ENCODE results near the gene SLC46A3.
"Not testable (repeated sequence)": the region's sequence is repeated elsewhere in the genome, so short reads cannot be mapped to it uniquely, and the experiment has no call there.

SLC46A3 gene

DNA sequence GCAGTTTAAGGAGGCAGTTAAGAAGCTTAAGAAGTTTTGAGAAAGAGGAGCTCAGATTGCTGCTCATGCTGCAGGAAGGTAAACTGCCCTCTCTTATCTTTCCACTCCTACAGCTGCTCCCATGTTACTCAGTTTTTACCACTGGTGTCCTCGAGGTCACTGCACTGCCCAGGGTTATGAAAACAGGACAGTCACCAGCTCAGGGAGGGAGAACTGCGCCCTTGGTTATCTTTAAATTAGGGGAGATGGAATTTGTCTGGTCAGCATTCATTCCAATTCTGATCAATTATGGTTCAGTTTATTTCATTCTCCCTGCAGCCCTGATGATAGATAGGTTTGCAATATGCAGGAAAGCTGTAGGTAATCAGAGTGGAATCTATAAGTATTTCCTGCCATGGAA lies 10.8 kb upstream of the SLC46A3 start:
- no peak for DNase-seq

DNA sequence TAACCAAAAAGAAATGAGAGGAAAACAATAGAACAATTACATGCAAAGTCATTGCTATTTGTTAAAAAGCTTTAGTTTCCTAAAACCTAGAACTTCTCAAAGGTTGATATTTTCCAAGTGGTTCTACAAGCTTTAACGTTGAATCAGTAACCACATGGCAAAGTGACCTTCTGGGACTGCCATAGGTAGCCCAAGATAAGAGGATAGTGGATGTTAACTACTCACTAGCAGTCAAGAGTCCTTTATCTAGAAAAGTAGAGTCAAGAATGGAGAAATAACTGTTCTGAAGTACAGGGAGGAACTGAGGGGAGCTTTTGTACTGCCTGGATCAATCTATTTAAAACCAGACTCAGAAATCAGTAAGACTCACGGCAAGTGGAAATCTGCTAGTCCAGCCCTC lies 9.9 kb upstream of the SLC46A3 start:
- no peak for DNase-seq

DNA sequence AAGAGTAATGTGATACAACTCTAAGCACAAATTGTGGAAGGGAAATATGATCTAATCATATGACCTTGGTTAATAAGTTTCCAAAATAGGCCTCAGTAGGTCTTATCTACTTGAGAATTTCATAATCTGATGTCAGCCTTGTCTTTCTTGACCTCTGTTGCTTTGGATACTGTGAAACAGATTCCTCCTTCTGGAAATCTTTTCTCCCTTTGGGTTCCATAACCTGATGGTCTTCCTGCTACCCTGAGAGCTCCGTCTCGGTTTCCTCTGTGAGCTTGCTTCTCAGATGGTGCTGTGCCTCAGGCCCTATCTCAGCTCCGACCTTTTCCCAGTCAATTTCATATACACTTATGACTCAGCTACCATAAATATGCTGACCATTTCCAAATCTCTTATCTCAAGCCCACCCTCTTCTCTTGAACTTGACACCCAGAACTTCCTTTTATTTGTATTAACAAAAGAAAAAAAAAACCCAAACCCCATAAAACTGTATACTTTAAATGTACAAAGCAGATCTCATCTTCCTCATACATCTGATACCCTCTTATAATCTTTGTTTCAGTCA lies 6.4 kb upstream of the SLC46A3 start:
- DNase-seq = no peak

DNA sequence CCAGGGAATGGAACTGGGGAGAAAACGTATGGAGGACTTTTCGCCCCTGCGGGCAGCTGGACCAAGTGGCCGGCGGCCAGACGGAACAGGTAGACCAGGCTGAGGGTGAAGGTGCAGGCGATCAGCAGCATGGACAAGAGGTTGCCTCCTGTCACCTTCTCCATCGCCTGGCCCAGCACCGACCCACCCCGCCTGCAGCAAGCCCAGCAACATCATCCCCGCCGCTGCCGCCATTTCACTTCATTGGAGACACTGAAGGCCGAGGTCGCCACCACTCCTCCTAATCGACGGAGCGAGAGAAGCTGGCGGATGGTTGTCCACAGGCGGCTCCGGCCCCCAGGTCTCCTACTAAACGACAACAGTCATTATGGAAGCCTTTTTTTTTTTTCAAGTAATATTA lies 5.0 kb upstream of the SLC46A3 start:
- no peak for DNase-seq

DNA sequence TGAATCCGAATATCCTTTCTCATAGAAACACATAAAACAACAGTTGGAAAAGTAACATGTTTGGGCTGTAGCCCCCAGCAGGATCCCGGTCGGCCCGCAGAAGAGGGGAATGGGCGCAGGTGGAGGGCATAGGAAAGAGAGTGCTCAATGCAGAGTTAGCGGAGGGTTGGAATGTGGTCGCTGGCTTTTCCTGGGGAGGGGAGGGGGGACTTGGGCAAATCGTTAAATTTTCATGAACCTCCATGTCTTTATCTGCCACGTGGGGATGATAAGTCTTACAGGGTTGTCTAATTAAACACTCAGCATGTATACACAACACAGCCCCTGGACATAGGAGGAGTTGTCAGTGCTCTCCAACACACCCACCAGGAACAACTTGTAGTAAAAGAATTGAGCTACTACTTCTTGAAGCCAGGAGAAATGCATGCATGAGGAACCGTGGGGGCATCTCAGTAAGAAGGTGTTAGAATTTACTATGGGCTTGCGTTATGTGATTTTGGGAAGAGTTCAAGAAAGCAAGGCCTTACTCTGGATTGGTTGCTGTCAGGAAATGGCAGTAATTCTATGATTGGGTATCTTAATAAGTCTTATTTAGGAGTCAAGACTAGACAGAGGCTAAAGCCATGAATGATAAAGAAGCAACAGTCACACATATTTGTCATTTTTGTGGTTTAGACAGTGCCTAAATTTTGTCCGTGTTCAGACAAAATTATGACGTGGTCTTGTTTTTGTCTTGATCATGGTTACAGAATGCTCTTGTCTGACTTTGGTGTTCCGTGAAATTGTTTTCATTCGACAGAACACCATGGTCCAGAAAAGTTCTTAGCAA lies 671 bp upstream of the SLC46A3 start:
- no peak for DNase-seq

DNA sequence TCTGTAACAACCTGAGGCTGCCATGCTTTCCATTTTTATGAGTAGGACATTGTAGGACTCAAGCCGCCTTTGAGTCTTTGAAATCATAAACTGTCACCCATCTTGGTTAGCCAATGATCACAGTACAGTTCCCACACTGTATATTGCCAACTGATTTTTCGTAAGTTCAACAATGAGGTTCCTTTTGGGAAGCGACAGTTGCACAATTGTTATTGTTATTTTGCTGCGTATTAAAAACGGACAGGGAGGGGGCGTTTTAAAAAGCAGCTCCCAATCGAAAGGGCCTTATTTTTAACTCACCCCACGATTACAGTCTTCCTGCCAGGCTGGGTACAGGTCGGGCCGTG lies 601 bp downstream of the SLC46A3 start:
- DNase-seq = no peak

DNA sequence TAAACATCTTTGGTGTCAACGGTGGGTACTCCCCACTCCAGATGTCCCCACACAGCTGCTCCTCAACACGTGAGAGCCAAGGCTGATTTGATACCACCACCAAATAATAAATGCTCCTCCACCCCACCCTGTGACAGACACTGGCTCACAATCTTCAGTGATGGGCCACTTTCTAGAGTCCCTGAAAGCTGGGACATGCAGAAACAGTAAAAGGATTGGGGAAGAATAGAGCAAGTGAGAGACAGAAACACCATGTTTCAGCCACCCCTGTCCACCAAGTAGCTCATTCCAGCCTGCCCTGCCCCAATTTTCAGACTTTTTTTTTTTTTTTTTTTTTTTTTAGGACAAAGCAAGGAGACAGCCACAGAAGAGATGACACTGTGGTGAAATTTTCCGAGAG lies 1.6 kb downstream of the SLC46A3 start:
- DNase-seq = no peak

DNA sequence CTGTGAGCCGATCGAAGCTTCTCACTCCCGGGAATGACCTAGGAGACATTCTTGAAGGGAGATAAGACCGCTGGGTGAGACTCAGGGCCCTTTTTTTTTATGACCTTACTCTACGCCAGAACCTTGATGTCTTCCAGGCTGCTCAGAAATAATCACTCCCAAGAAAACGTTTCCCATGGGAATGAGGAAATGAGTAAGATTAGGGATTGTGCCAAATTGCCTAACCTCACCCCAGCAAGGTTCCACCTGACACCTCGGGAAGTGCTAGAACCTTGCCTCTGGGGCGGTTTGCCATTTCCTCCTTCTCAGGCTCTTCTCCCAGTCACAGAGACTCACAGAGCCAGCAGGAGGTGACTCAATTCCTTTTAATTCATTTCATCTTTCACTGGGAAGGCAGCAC lies 2.3 kb downstream of the SLC46A3 start:
- no peak for DNase-seq

DNA sequence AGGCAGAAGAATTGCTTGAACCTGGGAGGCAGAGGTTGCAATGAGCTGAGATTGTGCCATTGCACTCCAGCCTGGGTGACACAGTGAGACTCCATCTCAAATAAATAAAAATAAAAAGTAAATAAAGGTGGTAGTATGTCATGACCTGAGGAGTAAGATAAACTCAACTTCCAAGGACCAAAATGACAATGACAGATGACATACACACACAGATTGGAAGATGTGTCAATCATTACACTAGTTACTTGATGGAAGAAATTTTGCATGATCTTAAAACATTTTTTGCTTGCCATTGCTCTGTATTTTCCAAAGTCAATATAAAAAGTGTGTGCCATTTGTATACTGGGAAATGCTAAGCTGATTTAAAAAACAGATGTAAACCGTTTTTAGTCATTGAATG lies 4.1 kb downstream of the SLC46A3 start:
- DNase-seq = no peak

DNA sequence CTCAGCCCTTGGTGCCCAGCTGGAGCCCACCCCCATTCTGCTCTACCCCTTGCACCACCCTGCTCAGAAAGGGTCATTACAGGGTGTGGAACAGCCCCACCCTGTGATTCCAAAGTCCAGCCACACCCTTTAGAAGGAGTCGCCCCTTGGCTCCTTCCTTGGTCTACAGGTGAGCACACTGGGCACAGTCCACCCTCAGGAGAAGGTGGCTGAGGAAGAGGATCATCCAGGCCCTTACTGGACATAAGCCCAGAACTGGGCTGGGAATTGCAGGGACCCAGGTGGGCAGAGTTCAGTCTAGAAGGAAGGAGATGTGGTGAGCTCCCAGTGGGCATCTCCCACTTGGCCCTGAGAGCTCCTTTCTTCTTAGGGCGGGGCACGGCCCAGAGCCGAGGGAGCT lies 8.6 kb downstream of the SLC46A3 start:
- DNase-seq = no peak

DNA sequence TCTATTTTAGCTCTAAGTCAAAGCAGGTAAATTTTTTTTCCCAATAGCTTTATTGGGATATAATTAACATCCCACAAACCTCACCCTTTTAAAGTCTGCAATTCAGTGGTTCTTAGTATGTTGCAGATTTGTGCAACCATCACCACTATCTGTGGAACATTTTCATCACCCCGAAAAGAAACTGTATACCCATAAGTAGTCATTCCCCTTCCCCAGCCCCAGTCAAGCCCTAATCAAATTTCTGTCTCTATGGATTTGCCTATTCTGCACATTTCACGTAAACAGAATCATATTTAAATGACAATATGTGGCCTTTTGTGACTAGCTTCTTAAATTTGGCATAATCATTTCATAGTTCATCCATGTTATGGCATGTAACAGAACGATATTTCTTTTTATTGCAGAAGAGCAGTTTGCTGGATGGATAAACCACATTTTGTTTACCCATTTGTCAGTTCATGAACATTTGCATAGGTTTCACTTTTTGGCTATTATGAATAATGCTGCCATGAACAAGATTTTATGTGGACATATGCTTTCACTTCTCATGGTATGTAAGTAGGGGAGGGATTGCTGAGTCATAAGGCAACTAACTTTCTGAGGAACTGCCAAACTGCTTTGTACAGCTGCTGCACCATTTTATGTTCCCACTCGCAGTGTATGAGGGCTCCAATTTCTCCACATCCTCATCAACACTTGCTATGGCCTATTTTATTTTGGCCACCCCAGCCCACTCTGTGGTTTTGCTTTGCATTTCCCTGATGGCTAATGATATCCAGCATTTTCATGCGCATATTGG lies 10.9 kb downstream of the SLC46A3 start:
- peak; percentile 19 for DNase-seq

DNA sequence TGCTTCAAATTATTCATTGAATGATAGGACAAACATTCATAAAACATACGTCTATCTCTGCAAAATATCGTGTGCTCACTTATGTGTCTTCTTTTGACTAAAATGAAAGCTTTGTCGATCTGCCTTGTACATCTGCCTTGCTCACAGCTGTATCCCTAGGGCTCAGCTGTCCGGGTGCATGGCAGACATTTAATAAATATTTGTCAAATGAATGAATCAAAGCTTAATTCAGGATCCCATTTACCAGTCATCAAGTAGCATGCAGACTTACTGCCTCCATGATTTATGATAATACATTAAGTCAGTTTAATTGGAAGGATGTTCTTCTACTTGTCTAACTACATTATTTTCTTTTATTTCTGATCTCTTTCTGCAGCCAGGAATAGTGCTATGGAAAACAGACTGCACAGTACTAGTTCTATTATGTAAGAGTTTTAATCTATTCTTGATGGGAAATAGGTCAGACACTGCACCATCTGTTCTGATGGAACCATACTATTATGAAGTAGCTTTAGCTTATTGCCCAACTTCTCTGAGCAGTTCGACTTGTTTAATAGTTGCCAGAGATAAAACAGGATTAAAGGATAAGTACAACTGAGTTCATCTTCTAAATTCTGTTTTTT lies 13.2 kb downstream of the SLC46A3 start:
- no peak for DNase-seq

DNA sequence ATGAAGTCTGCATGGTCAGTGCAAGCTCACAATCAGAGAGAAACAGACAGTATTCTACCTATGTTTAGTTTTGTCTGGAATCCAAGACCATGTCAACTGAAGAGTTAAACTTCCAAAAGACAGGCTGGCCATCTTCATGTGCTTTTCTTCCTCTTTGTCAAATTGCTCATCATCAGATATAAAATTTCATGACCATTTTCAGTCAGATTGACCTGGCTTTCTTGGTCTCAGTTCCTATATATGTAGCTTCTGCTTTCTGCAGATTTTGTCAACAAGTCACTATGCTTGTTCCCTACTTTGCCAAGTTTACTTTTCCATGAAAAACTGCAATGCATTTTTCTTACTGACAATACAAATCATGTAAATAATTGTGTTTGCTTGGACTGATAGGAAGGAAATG lies 13.9 kb downstream of the SLC46A3 start:
- DNase-seq = no peak

DNA sequence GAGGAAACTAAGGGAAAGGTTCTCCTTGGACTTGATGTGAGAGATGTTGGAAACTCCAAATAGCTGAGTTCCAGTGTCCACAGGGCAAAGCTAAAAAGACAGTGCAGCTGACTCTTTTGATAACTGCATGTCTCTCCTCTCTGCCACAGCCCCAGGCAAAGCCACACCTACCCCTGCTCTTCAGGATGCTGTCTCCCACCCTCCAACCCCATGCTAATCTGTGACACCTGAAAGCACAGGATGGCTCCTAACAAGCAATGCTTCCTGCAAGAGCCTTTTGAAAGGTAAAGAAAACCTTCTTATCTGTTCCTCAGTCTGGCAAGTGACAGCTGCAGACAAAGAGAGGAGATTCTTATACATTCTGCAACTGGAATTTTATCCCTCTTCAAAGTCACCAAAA lies 14.5 kb downstream of the SLC46A3 start:
- no peak for DNase-seq

DNA sequence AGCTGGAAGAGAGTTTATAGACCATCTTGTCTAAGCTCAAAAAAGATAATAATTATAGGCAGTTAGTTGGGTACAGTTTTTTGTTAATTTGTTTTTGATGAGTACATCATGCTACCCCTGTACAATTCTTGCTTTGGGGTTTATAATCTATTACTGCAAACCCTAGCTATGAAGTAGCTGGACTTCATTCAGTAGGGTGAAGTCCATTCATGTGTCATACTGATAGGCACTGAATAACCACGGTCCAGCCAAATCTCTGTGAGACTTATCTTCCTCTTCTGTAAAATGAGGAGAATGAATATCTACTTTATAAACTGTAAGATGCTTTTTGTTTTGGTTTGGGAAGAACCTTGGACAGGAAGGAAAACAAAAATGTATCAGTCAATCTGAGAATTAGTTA lies 19.5 kb downstream of the SLC46A3 start:
- DNase-seq = no peak

DNA sequence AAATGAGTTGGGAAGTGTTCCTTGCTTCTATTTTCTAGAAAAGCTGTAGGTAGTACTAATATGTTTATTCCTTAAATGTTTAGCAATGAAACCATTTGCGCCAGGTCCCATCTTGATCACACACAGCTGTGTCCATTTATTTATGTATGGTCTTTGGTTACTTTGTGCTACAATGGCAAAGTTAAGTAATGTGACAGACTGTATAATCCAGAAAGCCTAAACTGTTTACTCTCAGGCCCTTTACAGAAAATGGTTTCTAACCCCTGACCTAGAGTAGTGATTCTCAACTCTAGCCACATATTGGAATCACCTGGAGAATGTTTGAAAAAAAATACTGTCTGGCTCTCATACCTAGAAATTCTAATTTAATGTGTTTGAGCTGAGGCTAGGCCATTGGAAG lies 21.3 kb downstream of the SLC46A3 start:
- no peak for DNase-seq

DNA sequence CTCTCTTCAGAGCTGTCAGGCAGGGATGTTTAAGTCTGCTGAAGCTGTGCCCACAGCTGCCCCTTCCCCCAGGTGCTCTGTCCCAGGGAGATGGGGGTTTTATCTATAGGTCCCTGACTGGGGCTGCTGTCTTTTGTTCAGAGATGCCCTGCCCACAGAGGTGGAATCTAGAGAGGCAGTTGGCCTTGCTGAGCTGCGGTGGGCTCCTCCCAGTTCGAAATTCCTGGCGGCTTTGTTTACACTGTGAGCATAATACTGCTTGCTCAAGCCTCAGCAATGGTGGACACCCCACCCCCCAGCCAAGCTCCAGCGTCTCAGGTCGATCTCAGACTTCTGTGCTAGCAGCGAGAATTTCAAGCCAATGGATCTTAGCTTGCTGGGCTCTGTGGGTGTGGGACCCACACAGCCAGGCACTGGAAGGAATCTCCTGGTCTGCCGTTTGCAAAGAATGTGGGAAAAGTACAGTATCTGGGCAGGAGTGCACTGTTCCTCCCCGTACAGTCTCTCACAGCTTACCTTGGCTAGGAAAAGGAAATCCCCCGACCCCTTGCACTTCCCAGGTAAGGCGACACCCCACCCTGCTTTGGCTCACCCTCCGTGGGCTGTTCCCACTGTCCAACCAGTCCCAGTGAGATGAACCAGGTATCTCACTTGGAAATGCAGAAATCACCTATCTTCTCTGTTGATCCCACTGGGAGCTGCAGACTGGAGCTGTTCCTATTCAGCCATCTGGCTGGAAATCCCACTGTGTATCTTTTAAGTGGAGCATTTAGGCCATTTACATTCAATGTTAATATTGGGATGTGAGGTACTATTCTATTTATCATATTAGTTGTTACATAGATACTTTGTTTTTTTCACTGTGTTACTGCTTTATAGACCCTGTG lies 24.9 kb downstream of the SLC46A3 start:
- DNase-seq = not testable (repeated sequence)

DNA sequence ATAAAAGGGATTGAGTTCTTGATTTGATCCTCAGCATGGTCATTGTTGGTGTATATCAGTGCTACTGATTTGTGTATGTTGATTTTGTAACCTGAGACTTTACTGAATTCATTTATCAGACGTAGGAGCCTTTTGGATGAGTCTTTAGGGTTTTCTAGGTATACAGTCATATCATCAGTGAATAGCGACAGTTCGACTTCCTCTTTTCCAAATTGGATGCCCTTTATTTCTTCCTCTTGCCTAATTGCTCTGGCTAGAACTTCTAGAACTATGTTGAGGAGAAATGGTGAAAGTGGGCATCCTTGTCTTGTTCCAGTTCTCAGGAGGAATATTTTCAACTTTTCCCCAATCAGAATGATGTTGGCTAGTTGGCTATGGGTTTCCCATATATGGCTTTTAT lies 32.9 kb downstream of the SLC46A3 start:
- DNase-seq = no peak

DNA sequence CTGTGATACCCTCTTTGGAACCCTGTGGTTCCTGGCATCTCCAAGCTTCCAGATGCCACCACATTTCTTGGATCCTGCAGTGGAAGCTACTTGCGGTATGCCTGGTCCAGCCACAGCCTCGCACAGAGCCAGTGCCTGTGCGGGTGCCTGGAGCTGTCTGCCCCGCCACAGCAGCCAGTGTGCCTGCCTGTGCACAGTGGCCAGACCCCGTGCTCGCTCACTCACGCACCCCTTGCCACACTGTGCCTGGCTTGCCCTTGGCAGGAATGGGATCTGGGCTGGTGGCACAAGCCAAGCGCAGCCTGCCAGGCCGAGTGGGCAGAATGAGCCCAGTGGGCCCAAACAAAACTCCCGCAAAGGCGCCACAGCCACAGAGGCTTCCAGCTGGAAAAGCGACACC lies 33.7 kb downstream of the SLC46A3 start:
- no peak for DNase-seq

DNA sequence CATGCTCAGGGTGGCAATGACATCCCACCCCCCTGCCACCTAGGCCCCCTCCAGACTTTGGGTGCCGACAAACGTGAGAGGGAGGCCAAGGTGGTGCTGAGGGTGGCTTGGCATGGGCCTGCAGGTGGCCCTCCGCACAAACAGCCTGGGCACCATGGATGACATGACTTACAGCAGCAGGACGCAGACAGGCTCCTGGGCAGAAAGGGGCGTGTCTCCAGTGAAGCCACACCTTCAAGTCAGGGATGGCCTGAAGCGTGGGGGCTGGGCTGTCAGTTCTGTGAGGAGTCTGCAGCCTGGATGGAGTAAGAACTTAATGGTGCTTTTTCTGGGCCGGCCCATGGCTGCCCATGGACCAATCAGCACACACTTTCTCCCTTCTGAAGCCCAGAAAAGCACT lies 34.5 kb downstream of the SLC46A3 start:
- DNase-seq = no peak

DNA sequence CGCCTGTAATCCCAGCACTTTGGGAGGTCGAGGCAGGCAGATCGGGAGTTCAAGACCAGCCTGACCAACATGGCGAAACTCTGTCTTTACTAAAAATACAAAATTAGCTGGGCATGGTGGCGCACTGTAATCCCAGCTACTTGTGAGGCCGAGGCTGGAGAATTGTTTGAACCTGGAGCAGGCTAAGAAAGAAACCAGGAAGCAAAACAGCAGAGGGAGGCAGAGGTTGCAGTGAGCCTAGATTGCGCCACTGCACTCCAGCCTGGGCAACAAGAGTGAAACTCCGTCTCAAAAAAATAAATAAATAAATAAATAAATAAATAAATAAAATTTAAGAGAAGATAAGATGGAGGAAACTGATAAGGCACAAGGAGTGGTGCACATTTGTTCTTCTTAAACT lies 35.6 kb downstream of the SLC46A3 start:
- DNase-seq = not testable (repeated sequence)

DNA sequence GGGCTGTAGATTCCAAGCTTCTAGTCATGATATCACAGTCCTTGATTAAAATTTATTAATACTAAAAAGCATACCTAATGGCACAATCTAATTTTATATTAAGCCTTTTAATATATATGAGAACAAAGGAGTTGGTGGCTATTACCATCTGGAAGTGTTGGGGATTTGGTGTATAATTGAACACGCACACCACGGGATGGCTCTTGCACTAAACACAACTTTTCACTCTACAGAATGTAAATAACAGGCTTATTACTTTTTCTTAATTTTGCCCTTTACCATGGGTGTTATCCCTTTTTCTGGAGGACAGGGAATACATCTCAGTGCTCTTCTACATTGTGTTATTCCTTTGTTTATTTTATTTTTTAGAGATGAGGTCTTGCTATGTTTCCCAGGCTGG lies 38.2 kb downstream of the SLC46A3 start:
- no peak for DNase-seq

DNA sequence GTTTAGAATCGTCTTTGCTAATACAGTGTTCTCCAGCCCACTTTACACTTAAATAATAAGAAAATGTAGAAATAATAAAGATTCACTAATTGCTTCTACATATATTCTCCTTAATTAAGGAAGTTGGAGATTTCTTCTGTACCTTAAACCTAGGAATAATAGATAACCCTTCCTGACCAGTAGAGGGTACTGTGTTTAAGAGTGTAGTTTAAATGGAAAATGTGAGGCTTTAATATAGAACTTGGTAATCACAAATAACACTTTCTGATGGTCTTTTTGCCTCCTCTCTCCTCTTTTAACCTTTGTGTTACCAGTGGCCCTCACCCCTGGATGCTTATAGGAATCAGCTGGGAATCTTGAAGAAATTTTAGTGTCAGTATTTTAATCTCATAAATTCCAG lies 39.1 kb downstream of the SLC46A3 start:
- no peak for DNase-seq

Measured in CD4-positive, alpha-beta T cell treated with Interleukin-17A for 1 hour (primary cell).